HepG2 (cell line): Measurements from ENCODE around the gene MFSD2B. TPM values are rescaled to one million over a fixed set of nuclear protein-coding genes. Genes with fewer than 3 reads are reported as not detected.

Source experiments
- DMAP1 ChIP-seq: IDR thresholded peaks from 2 replicates; pipeline ENCODE4 v1.6.1; 2016
- GABPA ChIP-seq, 2 experiments: IDR thresholded peaks; 2 replicates each; pipeline ENCODE4 v1.6.1; 2011 to 2016; ENCODE audit warnings: low read depth in 2 of 2, low read length in 1 of 2, missing biosample characterization in 1 of 2, missing genetic modification characterization in 1 of 2
- GATAD2A ChIP-seq: IDR thresholded peaks from 2 replicates; pipeline ENCODE4 v1.6.1; 2016
- HNF1A ChIP-seq, 2 experiments: sonication (generic) in 1 of 2; formaldehyde crosslinking in 1 of 2; IDR thresholded peaks; 2 replicates each; pipeline versions ENCODE4 v1.4.0 to v1.6.1; 2016 to 2020; ENCODE audit warnings: borderline replicate concordance in 1 of 2, low read depth in 1 of 2, mild to moderate bottlenecking in 1 of 2, missing genetic modification reagents in 1 of 2
- HOXA7 ChIP-seq: sonication (generic); formaldehyde crosslinking; IDR thresholded peaks from 2 replicates; pipeline ENCODE4 v1.8.1; 2022; ENCODE audit warnings: mild to moderate bottlenecking, missing genetic modification reagents, moderate library complexity
- MAFG ChIP-seq: sonication (generic); formaldehyde crosslinking; IDR thresholded peaks from 2 replicates; pipeline ENCODE4 v1.5.1; 2020; ENCODE audit warnings: mild to moderate bottlenecking, missing genetic modification reagents
- NFAT5 ChIP-seq: sonication (generic); formaldehyde crosslinking; IDR thresholded peaks from 2 replicates; pipeline ENCODE4 v1.4.0; 2020; ENCODE audit warnings: missing genetic modification reagents
- SMAD1 ChIP-seq: sonication (generic); formaldehyde crosslinking; IDR thresholded peaks from 2 replicates; pipeline ENCODE4 v1.4.0; 2020; ENCODE audit warnings: missing genetic modification reagents, low read depth, mild to moderate bottlenecking, borderline replicate concordance
- ZBTB1 ChIP-seq: sonication (generic); formaldehyde crosslinking; IDR thresholded peaks from 2 replicates; pipeline ENCODE4 v1.4.0; 2020; ENCODE audit warnings: missing genetic modification reagents, borderline replicate concordance
- ZBTB26 ChIP-seq: IDR thresholded peaks from 2 replicates; pipeline ENCODE4 v1.6.1; 2016; ENCODE audit warnings: missing compliant biosample characterization, missing genetic modification reagents, borderline replicate concordance
- ZKSCAN1 ChIP-seq: fragments of 150-350 bp; IDR thresholded peaks from 2 replicates; pipeline ENCODE4 v1.6.1; 2014; ENCODE audit warnings: low read length
- ZNF547 ChIP-seq: sonication (generic); formaldehyde crosslinking; IDR thresholded peaks from 2 replicates; pipeline ENCODE4 v1.5.1; 2020; ENCODE audit warnings: mild to moderate bottlenecking, missing genetic modification reagents
- ZNF629 ChIP-seq: sonication (generic); formaldehyde crosslinking; conservative IDR thresholded peaks from 2 replicates; pipeline ENCODE4 v1.5.0; 2020; ENCODE audit warnings: missing genetic modification reagents
- ZNF749 ChIP-seq: sonication (generic); formaldehyde crosslinking; IDR thresholded peaks from 2 replicates; pipeline ENCODE4 v1.8.0; 2022; ENCODE audit warnings: mild to moderate bottlenecking, missing genetic modification reagents, moderate library complexity, borderline replicate concordance
- polyA plus RNA-seq, 8 experiments: library from polyadenylated mRNA; depleted of rRNA in 3 of 8; stranded (reverse) in 7 of 8; unstranded in 1 of 8; fragments of >200 nt; fragmentation: Illumina TruSeq in 4 of 8; extraction: Trizol in 4 of 8; gene quantifications; 2 replicates each; pipeline versions ENCODE4 v1.2.1 to v1.2.3, GENCODE V29; 2011 to 2016; ENCODE audit warnings: low read depth in 4 of 8, missing spikeins in 1 of 8, mixed read lengths in 1 of 8; ENCODE audit not compliant: insufficient read depth in 1 of 8
- total RNA-seq, 5 experiments: library from RNA; depleted of rRNA; stranded (reverse); fragments of >200 nt; fragmentation: Illumina TruSeq; extraction: Trizol; gene quantifications; 2 replicates each; pipeline ENCODE4 v1.2.3, GENCODE V29; 2016; ENCODE audit warnings: low read depth in 1 of 5
- TF ChIP-seq, protein P1 (sequence below): sonication (generic); formaldehyde crosslinking; IDR thresholded peaks from 2 replicates; pipeline ENCODE4 v1.4.0; 2020; ENCODE audit warnings: mild to moderate bottlenecking, missing genetic modification reagents

MFSD2B gene
- total and polyA plus RNA-seq, 2 of the 13 experiments (the other 11 are each of a cell fraction or from before 2014, with no cell fraction given) = 0.21 to 0.93 TPM

- peak; percentile 63; the same call in 1 of the 2 replicates for TF ChIP-seq NFAT5 (CRISPR knock-in tag)
- TF ChIP-seq GATAD2A = peak; percentile 49
- TF ChIP-seq, protein P1, sequence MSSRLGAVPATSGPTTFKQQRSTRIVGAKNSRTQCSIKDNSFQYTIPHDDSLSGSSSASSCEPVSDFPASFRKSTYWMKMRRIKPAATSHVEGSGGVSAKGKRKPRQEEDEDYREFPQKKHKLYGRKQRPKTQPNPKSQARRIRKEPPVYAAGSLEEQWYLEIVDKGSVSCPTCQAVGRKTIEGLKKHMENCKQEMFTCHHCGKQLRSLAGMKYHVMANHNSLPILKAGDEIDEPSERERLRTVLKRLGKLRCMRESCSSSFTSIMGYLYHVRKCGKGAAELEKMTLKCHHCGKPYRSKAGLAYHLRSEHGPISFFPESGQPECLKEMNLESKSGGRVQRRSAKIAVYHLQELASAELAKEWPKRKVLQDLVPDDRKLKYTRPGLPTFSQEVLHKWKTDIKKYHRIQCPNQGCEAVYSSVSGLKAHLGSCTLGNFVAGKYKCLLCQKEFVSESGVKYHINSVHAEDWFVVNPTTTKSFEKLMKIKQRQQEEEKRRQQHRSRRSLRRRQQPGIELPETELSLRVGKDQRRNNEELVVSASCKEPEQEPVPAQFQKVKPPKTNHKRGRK (CRISPR knock-in tag) = no peak
- TF ChIP-seq ZNF749 (CRISPR knock-in tag) = 0 out of 2 replicates have a peak, but pooled peaks have one; percentile 70
- TF ChIP-seq MAFG = no peak
- TF ChIP-seq ZNF629 (CRISPR knock-in tag) = 0 out of 2 replicates have a peak, but pooled peaks have one; percentile 9
- TF ChIP-seq DMAP1 (CRISPR knock-in tag) = peak; percentile 84
- no peak for TF ChIP-seq HOXA7 (CRISPR knock-in tag)
- peak; percentile 56; the same call in 1 of the 2 replicates for TF ChIP-seq ZBTB26 (CRISPR knock-in tag)
- no peak for TF ChIP-seq HNF1A (IDR thresholded peaks at IDR 0.05; ENCODE audit: low read depth)
- peak; percentile 20; the same call in 1 of the 2 replicates for TF ChIP-seq HNF1A (CRISPR knock-in tag; IDR thresholded peaks at IDR 0.05; ENCODE audit: borderline replicate concordance)
- TF ChIP-seq GABPA (IDR thresholded peaks at IDR 0.05; ENCODE audit: low read depth, low read length) = peak; percentile 77
- peak; percentile 96 for TF ChIP-seq GABPA (CRISPR knock-in tag; IDR thresholded peaks at IDR 0.05; ENCODE audit: low read depth)
- no peak for TF ChIP-seq ZBTB1 (CRISPR knock-in tag)
- 0 out of 2 replicates have a peak, but pooled peaks have one; percentile 33 for TF ChIP-seq ZKSCAN1
- TF ChIP-seq ZNF547 (CRISPR knock-in tag) = peak; percentile 65
- TF ChIP-seq SMAD1 = peak; percentile 73; the same call in 1 of the 2 replicates
Observed at GRCh38 chr2:24046930-24047702, 37.2 kb downstream of the MFSD2B start, which contains the start of gene WDCP (continued).
